K562 (cell line): ENCODE measurements around the gene SMIM41. TPM values are rescaled to one million over a fixed set of nuclear protein-coding genes. Genes with fewer than 3 reads are reported as not detected.

Experiments
- CBFA2T3 ChIP-seq: fragments of 450-650 bp; IDR thresholded peaks from 2 replicates; pipeline ENCODE4 v1.6.1; 2017
- CUX1 ChIP-seq: fragments of 200-800 bp; sonication (Bioruptor generic); IDR thresholded peaks from 2 replicates; pipeline ENCODE4 v1.6.1; 2016; ENCODE audit warnings: missing genetic modification characterization, missing compliant biosample characterization
- DPF2 ChIP-seq: fragments of 450-650 bp; IDR thresholded peaks from 2 replicates; pipeline ENCODE4 v1.6.1; 2016
- E2F6 ChIP-seq, 2 experiments: IDR thresholded peaks; 2 replicates each; pipeline ENCODE4 v1.6.1; 2011; ENCODE audit warnings: borderline replicate concordance in 1 of 2, control low read depth in 1 of 2, low read depth in 1 of 2, low read length in 1 of 2, mild to moderate bottlenecking in 1 of 2, mixed read lengths in 1 of 2, moderate library complexity in 1 of 2; ENCODE audit not compliant: insufficient read depth in 1 of 2, insufficient read length in 1 of 2, poor library complexity in 1 of 2, severe bottlenecking in 1 of 2; ENCODE audit errors: extremely low read depth in 1 of 2
- ERF ChIP-seq: fragments of 450-650 bp; formaldehyde crosslinking; IDR thresholded peaks from 2 replicates; pipeline ENCODE4 v1.4.0; 2020; ENCODE audit warnings: mild to moderate bottlenecking, mixed read lengths
- ETV1 ChIP-seq: fragments of 450-650 bp; conservative IDR thresholded peaks from 2 replicates; pipeline ENCODE4 v1.6.1; 2016; ENCODE audit warnings: missing genetic modification characterization, control low read depth, low read depth, missing compliant biosample characterization
- HIVEP1 ChIP-seq: fragments of 250-450 bp; sonication (Bioruptor Pico); IDR thresholded peaks from 2 replicates; pipeline ENCODE4 v1.4.0; 2020; ENCODE audit warnings: mild to moderate bottlenecking
- ID3 ChIP-seq, 2 experiments: fragments of 250-450 bp in 1 of 2; fragments of 450-650 bp in 1 of 2; sonication (Bioruptor Pico) in 1 of 2; IDR thresholded peaks; 2 replicates each; pipeline versions ENCODE4 v1.6.1 to v1.8.0; 2016 to 2021; ENCODE audit warnings: mild to moderate bottlenecking in 2 of 2, moderate library complexity in 2 of 2, missing compliant biosample characterization in 1 of 2, missing genetic modification characterization in 1 of 2
- MAFK ChIP-seq: IDR thresholded peaks from 2 replicates; pipeline ENCODE4 v1.6.1; 2011; ENCODE audit warnings: low read length, improper control_type of control experiment
- OTX1 ChIP-seq: fragments of 450-650 bp; formaldehyde crosslinking; IDR thresholded peaks from 2 replicates; pipeline ENCODE4 v1.4.0; 2022; ENCODE audit warnings: mild to moderate bottlenecking
- SMARCA5 ChIP-seq: fragments of 450-650 bp; IDR thresholded peaks from 2 replicates; pipeline ENCODE4 v1.6.1; 2016
- TCF3 ChIP-seq: sonication (generic); formaldehyde crosslinking; IDR thresholded peaks from 2 replicates; pipeline ENCODE4 v1.4.0; 2020; ENCODE audit warnings: mild to moderate bottlenecking, missing genetic modification reagents
- TFAP4 ChIP-seq: sonication (generic); formaldehyde crosslinking; IDR thresholded peaks from 2 replicates; pipeline ENCODE4 v1.8.0; 2022; ENCODE audit warnings: missing genetic modification reagents, mild to moderate bottlenecking, moderate library complexity, borderline replicate concordance
- VEZF1 ChIP-seq: fragments of 200-800 bp; sonication (Bioruptor generic); IDR thresholded peaks from 2 replicates; pipeline ENCODE4 v1.6.1; 2017; ENCODE audit warnings: missing genetic modification characterization, missing compliant biosample characterization
- ZC3H4 ChIP-seq: sonication (generic); formaldehyde crosslinking; IDR thresholded peaks from 2 replicates; pipeline ENCODE4 v1.9.0; 2021; ENCODE audit warnings: missing genetic modification reagents, borderline replicate concordance
- ZNF175 ChIP-seq: fragments of 200-800 bp; sonication (Bioruptor generic); IDR thresholded peaks from 2 replicates; pipeline ENCODE4 v1.6.1; 2016; ENCODE audit warnings: low read depth, mild to moderate bottlenecking, missing genetic modification characterization, missing compliant biosample characterization
- ZNF79 ChIP-seq: fragments of 250-450 bp; sonication (Bioruptor Pico); IDR thresholded peaks from 2 replicates; pipeline ENCODE4 v1.4.0; 2020; ENCODE audit warnings: low read depth, mild to moderate bottlenecking, moderate library complexity
- polyA plus RNA-seq, 8 experiments: library from polyadenylated mRNA; depleted of rRNA in 4 of 8; stranded (reverse) in 5 of 8; unstranded in 3 of 8; fragments of >200 nt; fragmentation: Nextera tagmentation in 2 of 8; fragmentation: Illumina TruSeq in 1 of 8; extraction: Ambion mirVana in 2 of 8; extraction: Trizol in 1 of 8; gene quantifications; 2 replicates each; pipeline versions ENCODE4 v1.2.1 to v1.2.3, GENCODE V29; 2011 to 2014; ENCODE audit warnings: inconsistent platforms in 1 of 8, missing spikeins in 1 of 8
- total RNA-seq, 7 experiments: library from RNA; depleted of rRNA in 6 of 7; stranded (reverse); fragments of >200 nt in 6 of 7; fragmentation: Illumina TruSeq in 2 of 7; extraction: Trizol in 2 of 7; gene quantifications; 2 replicates each; pipeline versions ENCODE4 v1.2.1 to v1.2.3, GENCODE V29; 2011 to 2021; ENCODE audit warnings: low replicate concordance in 1 of 7

The SMIM41 gene
- total and polyA plus RNA-seq, 9 of the 15 experiments (the other 6 are each of a cell fraction or from before 2014, with no cell fraction given), result not detected

- peak in 1 of 2 experiments; percentile 19 for TF ChIP-seq E2F6 (IDR thresholded peaks at IDR 0.05; ENCODE audit: borderline replicate concordance in 1 of 2, extremely low read depth in 1 of 2, insufficient read depth in 1 of 2, insufficient read length in 1 of 2, low read depth in 1 of 2, low read length in 1 of 2, poor library complexity in 1 of 2, severe bottlenecking in 1 of 2)
- TF ChIP-seq CUX1, result no peak
- TF ChIP-seq TFAP4, result peak; percentile 17; the same call in 1 of the 2 replicates
- no peak for TF ChIP-seq ERF (CRISPR knock-in tag)
- TF ChIP-seq ZNF175 (CRISPR knock-in tag), result peak; percentile 91
- peak; percentile 39; the same call in 1 of the 2 replicates for TF ChIP-seq TCF3 (CRISPR knock-in tag)
- TF ChIP-seq VEZF1 (CRISPR knock-in tag), result peak; percentile 42; the same call in 1 of the 2 replicates
- TF ChIP-seq OTX1 (CRISPR knock-in tag), result no peak
- 0 out of 2 replicates have a peak, but pooled peaks have one; percentile 15 for TF ChIP-seq ETV1 (tag)
- TF ChIP-seq SMARCA5, result no peak
- TF ChIP-seq ZC3H4 (CRISPR knock-in tag), result 0 out of 2 replicates have a peak, but pooled peaks have one; percentile 40
- TF ChIP-seq CBFA2T3, result 0 out of 2 replicates have a peak, but pooled peaks have one; percentile 17
- no peak for TF ChIP-seq MAFK
- no peak for TF ChIP-seq ID3 (CRISPR knock-in tag; IDR thresholded peaks at IDR 0.05)
- no peak for TF ChIP-seq ID3 (tag; IDR thresholded peaks at IDR 0.05)
- TF ChIP-seq HIVEP1 (CRISPR knock-in tag), result no peak
- TF ChIP-seq DPF2, result 0 out of 2 replicates have a peak, but pooled peaks have one; percentile 9
- no peak for TF ChIP-seq ZNF79 (CRISPR knock-in tag)
These were observed 26.9 kb upstream of the SMIM41 start (continued) for GRCh38 chr12:52052468-52053186.
